ENCODE data around the gene ADNP.

The ADNP gene

GRCh38 chr20:50872560-50873425, 58.4 kb downstream of the ADNP start:
- DNase-seq (ENCODE audit: low read depth): no peak

- DNase-seq (ENCODE audit: low read depth): no peak
Measured at GRCh38 chr20:50870561-50871161, 60.6 kb downstream of the ADNP start.

GRCh38 chr20:50868509-50869495, 62.4 kb downstream of the ADNP start:
- no peak for DNase-seq (ENCODE audit: low read depth)

- DNase-seq (ENCODE audit: low read depth): no peak
Measured at GRCh38 chr20:50867805-50868204, 63.4 kb downstream of the ADNP start.

GRCh38 chr20:50866831-50867230, 64.4 kb downstream of the ADNP start:
- DNase-seq (ENCODE audit: low read depth): no peak

- no peak for DNase-seq (ENCODE audit: low read depth)
Measured at GRCh38 chr20:50866036-50866685, 65.1 kb downstream of the ADNP start.

- DNase-seq (ENCODE audit: low read depth): no peak
Measured at GRCh38 chr20:50865591-50865990, 65.6 kb downstream of the ADNP start.

GRCh38 chr20:50865114-50865513, 66.1 kb downstream of the ADNP start:
- no peak for DNase-seq (ENCODE audit: low read depth)

- DNase-seq (ENCODE audit: low read depth): no peak
Measured at GRCh38 chr20:50862546-50862945, 68.7 kb downstream of the ADNP start.

- DNase-seq (ENCODE audit: low read depth): no peak
Measured at GRCh38 chr20:50861012-50861411, 70.2 kb downstream of the ADNP start.

GRCh38 chr20:50859161-50859560, 72.1 kb downstream of the ADNP start:
- DNase-seq (ENCODE audit: low read depth): no peak

GRCh38 chr20:50858525-50858924, 72.7 kb downstream of the ADNP start:
- no peak for DNase-seq (ENCODE audit: low read depth)

GRCh38 chr20:50857348-50857747, 73.9 kb downstream of the ADNP start:
- no peak for DNase-seq (ENCODE audit: low read depth)

- DNase-seq (ENCODE audit: low read depth): no peak
Measured at GRCh38 chr20:50856475-50857041, 74.7 kb downstream of the ADNP start.

GRCh38 chr20:50855498-50856474, 75.5 kb downstream of the ADNP start:
- no peak for DNase-seq (ENCODE audit: low read depth)

- DNase-seq (ENCODE audit: low read depth): no peak
Measured at GRCh38 chr20:50854506-50855249, 76.6 kb downstream of the ADNP start.

GRCh38 chr20:50852085-50852484, 79.2 kb downstream of the ADNP start:
- DNase-seq (ENCODE audit: low read depth): no peak

- no peak for DNase-seq (ENCODE audit: low read depth)
Measured at GRCh38 chr20:50850721-50851286, 80.4 kb downstream of the ADNP start.
